GM13977 (cell line): ENCODE measurements around the gene IRX3.

Experiments used
- DNase-seq: peaks from one replicate; pipeline ENCODE4 v3.0.0; 2012; ENCODE audit warnings: low spot score
- in situ Hi-C: fragments of 300-500 bp; cut with MboI; formaldehyde crosslinking; loops from one replicate; pipeline ENCODE4 v1.12.0; 2022; ENCODE audit warnings: low sequenced_read_pairs, low pct_unique_long_range_greater_than_20kb, mixed read lengths, inconsistent platforms; ENCODE audit not compliant: unreplicated experiment
- TF ChIP-seq, protein P1 (sequence below): IDR thresholded peaks from 2 replicates; pipeline ENCODE4 v1.5.1; 2012; ENCODE audit warnings: mild to moderate bottlenecking, control low read depth; ENCODE audit not compliant: insufficient read depth; ENCODE audit errors: extremely low read depth, missing control alignments

IRX3 gene

DNA sequence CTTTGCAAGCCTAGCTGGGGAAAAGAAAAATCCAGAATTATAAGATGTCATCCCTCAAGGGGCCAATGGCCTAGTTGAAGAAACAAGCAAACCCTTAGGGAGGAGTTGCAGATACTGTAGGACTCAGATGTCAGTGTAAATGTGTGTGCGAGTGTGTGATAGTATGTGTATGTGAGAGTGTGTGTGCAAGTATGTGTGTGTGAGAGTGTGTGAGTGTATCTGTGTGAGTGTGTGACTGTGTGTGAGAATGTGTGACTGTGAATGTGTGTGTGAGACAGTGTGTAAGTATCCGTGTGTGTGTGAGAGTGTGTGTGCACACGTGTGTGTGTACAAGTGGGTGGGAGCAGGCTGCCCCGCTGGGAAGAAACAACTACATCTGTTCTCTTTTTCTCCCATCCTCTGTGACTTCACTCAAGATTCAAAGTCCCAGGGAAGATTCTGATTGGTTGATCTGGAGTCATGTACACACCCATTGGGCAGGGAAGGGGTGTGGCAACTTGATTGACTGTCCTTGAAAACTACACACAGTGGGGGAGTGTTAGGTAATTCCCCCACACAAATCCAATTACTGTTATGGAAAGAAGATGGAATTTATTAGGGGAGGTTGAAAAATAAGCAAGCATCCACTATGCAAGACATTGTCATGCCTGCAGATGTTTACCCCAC lies 40.7 kb downstream of the IRX3 start:
- in situ Hi-C loops: no loop called here
- TF ChIP-seq, protein P1, sequence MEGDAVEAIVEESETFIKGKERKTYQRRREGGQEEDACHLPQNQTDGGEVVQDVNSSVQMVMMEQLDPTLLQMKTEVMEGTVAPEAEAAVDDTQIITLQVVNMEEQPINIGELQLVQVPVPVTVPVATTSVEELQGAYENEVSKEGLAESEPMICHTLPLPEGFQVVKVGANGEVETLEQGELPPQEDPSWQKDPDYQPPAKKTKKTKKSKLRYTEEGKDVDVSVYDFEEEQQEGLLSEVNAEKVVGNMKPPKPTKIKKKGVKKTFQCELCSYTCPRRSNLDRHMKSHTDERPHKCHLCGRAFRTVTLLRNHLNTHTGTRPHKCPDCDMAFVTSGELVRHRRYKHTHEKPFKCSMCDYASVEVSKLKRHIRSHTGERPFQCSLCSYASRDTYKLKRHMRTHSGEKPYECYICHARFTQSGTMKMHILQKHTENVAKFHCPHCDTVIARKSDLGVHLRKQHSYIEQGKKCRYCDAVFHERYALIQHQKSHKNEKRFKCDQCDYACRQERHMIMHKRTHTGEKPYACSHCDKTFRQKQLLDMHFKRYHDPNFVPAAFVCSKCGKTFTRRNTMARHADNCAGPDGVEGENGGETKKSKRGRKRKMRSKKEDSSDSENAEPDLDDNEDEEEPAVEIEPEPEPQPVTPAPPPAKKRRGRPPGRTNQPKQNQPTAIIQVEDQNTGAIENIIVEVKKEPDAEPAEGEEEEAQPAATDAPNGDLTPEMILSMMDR: no peak
- no peak for DNase-seq

DNA sequence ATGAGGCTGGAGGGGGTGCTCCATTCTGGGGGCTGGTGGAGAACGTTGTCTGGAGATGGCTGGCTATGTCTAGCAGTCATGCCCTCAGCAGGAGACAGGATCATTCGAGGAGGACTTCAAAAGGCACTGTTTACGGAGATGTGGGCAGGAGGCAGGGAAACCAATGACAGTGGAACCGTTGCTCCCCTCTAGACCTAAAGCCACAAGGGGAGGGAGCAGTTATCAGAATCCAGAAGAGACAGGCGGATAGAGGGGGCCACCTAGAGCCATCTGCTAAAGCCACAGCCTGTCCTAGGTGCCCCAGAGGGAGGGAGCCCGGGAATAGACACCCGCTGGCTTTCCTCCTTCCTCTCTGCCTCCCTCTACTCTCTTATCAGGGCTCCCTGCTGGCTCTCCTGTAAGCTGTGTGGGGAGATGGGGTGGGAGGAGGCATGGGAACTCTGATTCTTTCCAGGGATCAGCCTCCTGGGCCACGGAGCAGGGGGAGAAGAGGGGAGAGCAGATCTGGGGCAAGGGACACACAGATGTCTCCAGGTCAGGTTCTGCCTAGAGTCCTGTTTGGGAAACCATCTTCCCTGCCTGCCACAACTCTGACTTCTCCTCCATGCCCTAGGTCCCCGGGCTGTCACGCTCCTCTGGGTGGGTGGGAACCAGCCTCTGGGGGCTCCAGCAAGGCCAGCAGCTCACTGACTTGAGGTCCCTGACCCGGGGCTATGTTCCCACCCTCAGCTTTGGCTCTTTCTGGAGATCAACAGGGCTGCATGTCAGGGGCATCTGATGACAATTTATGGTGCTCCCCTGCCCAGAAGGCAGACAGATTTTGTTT lies 42.3 kb downstream of the IRX3 start:
- DNase-seq: no peak
- in situ Hi-C loops: no loop called here

DNA sequence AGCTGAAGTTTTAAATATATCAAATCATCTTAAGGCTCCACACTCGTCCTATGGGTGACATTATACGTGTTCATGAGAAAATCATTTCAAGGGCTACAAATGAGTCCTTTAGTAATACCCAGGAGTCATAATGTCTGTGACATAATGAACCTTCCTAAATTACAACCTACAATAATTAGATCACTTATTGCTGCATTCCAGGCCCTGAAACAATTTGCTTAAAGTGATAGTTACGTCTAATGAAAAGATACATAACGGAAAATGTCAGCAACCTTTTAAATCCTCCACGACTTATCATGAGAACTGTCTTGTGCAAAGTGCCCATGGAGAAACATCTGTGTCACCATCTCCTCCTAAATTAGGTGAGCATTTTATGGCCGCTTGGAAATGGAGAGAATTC lies 43.4 kb downstream of the IRX3 start:
- DNase-seq: no peak
- in situ Hi-C loops: no loop called here
- TF ChIP-seq, protein P1: no peak

More for the DNA sequence above, 42.3 kb downstream of the IRX3 start:
- TF ChIP-seq, protein P1: no peak

DNA sequence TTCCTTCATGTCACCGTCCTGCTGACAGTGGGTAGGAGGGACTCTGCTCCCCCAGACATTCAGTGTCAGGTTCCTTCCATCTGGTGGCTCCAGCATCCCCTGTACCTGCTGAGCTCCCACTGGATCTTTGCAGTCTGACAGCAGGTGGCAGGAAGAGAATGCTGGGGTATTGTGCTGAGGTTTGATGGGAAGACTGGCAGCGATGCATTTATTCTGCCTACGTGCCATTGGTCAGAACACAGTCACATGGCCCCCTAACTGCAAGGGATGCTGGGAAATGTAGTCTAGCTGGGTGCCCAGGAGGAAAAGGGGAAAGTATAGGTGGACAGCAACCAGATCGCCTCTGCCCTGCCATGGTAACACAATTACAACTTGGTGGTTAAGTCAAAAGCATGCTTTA lies 44.4 kb downstream of the IRX3 start:
- in situ Hi-C loops: no loop called here
- DNase-seq: no peak

DNA sequence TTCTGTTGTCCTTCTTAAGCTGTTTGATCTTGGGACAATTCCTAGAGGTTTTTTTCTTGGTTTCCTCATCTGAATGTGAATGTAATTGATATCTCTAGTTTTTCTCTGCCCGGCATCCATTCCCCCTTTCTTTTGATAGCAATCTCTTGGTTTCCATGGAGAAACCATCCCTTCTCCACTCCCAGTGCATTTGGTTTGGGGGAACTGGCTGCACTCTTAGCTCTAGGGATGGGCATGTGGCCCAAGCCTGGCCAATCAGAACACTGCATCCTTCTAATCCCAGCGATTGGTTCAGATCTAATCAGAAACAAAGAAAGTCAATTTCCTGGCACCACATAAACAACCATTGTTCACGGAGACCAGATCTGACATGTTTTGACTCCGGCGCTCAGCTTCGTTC lies 45.1 kb downstream of the IRX3 start:
- DNase-seq: no peak
- TF ChIP-seq, protein P1: no peak
- in situ Hi-C loops: no loop called here

More for the DNA sequence above, 44.4 kb downstream of the IRX3 start:
- TF ChIP-seq, protein P1: no peak

DNA sequence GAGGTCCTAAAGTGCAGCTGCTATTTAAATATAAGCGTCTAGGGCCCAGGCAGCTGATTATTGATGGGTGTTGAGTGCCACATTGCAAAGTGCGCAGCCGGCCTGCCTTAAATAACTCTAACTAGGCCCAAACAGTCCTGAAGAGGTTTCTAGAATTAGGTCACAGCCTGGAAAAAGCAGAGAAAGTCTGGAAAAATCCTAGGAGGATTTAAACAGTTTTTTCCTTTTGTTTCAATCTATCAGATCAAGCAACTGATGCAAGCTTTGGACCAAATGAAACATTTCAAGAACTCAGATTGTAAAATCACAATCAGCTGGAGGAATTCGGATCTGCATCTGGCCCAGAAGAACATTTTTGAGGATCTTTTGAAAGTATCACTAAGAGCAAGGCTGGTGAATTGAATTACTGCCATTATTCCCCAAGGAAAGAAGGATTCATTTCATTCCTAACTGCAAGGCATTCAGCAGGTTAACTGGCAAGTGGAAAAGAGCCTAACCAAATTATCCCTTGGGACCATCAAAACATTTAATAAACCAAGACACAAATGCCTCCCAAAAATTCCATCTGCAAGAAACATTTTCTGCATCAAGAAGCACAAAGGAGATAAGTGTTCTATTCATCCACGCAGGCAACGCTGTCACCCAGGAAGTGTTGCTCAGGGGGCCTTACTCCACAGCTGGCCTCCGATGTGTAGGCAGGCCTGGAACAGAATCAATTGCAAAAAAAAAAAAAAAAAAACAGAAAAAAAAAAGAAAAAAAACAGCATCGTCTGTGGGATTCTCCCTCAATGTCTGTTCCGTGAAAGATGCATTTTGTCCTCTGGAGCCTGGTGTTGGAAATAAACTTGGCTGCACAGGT lies 46.1 kb downstream of the IRX3 start:
- no peak for DNase-seq
- TF ChIP-seq, protein P1: no peak
- in situ Hi-C loops: no loop called here
